Natural killer cell (primary cell): ENCODE results near the gene CCDC9. TPM values are rescaled to one million over a fixed set of nuclear protein-coding genes. Genes with fewer than 3 reads are reported as not detected.

Source experiments
- ATAC-seq, 3 donors: fragments of 150-1000 bp in 2 of 3; fragments of 200-7000 bp in 1 of 3; cut with Tn5 transposase; 1 replicate in 1 of 3; 2 replicates in 2 of 3; pipeline ENCODE4 v1.10.0; 2021; ENCODE audit warnings: mild to moderate bottlenecking in 2 of 3, moderate library complexity in 2 of 3
- DNase-seq, 2 donors: peaks; one replicate each; pipeline versions ENCODE4 v3.0.0 to v3.0.0-alpha.2; 2013 to 2021; ENCODE audit warnings: mixed read lengths in 1 of 2
- H3K27ac ChIP-seq: one replicate; pipeline ENCODE4 v1.5.1; 2013; ENCODE audit warnings: mild to moderate bottlenecking, low read length
- H3K27me3 ChIP-seq: one replicate; pipeline ENCODE4 v1.6.1; 2013; ENCODE audit warnings: low read length; ENCODE audit not compliant: control insufficient read depth, insufficient read depth
- H3K36me3 ChIP-seq: one replicate; pipeline ENCODE4 v1.6.1; 2013; ENCODE audit warnings: low read length; ENCODE audit not compliant: control insufficient read depth, insufficient read depth
- H3K4me1 ChIP-seq: one replicate; pipeline ENCODE4 v1.6.1; 2013; ENCODE audit warnings: low read length; ENCODE audit not compliant: control insufficient read depth, insufficient read depth
- H3K4me3 ChIP-seq: one replicate; pipeline ENCODE4 v1.5.1; 2013; ENCODE audit warnings: low read length
- H3K9me3 ChIP-seq: one replicate; pipeline ENCODE4 v1.6.1; 2013; ENCODE audit warnings: low read length; ENCODE audit not compliant: control insufficient read depth, insufficient read depth
- H3K27ac Mint-ChIP-seq, 2 donors: one replicate each; pipeline ENCODE4 v1.8.0; 2022; ENCODE audit warnings: mild to moderate bottlenecking in 2 of 2, mixed read lengths in 2 of 2, moderate library complexity in 1 of 2
- H3K27me3 Mint-ChIP-seq, 2 donors: one replicate each; pipeline ENCODE4 v1.8.0; 2022; ENCODE audit warnings: low read depth in 2 of 2, mixed read lengths in 2 of 2
- H3K36me3 Mint-ChIP-seq: one replicate; pipeline ENCODE4 v1.8.0; 2022; ENCODE audit warnings: mixed read lengths
- H3K4me1 Mint-ChIP-seq, 2 donors: one replicate each; pipeline ENCODE4 v1.8.0; 2022; ENCODE audit warnings: mixed read lengths in 2 of 2
- H3K4me3 Mint-ChIP-seq: one replicate; pipeline ENCODE4 v1.8.0; 2022; ENCODE audit warnings: mild to moderate bottlenecking, moderate library complexity, mixed read lengths
- H3K9me3 Mint-ChIP-seq, 2 donors: one replicate each; pipeline ENCODE4 v1.8.0; 2022; ENCODE audit warnings: mixed read lengths in 2 of 2
- WGBS: methylation state at CpG from one replicate; pipeline ENCODE4 v1.1.7; 2013; ENCODE audit warnings: missing lambda C conversion rate; ENCODE audit not compliant: insufficient coverage; 5-methylcytosine and 5-hydroxymethylcytosine counted together
- intact Hi-C: fragments of 100-400 bp; cut with micrococcal nuclease; formaldehyde crosslinking; loops from one replicate; pipeline ENCODE4 v1.14.2; 2022
- total RNA-seq, 4 donors: library from RNA; stranded (reverse); fragments of 120-200 nt in 1 of 4; gene quantifications; one replicate each; pipeline versions ENCODE4 v1.2.3 to v1.2.4, GENCODE V29; 2013 to 2022
- TF ChIP-seq, protein P1 (sequence below): fragments of 200-600 bp; IDR thresholded peaks from one replicate; pipeline ENCODE4 v1.8.0; 2022; ENCODE audit warnings: antibody characterized with exemption

The CCDC9 gene
- total RNA-seq, 3 donors from 2014 or later (not counting 1 experiment from before 2014, with no cell fraction given): 49.6 to 55.8 (median 55.4) TPM

DNA sequence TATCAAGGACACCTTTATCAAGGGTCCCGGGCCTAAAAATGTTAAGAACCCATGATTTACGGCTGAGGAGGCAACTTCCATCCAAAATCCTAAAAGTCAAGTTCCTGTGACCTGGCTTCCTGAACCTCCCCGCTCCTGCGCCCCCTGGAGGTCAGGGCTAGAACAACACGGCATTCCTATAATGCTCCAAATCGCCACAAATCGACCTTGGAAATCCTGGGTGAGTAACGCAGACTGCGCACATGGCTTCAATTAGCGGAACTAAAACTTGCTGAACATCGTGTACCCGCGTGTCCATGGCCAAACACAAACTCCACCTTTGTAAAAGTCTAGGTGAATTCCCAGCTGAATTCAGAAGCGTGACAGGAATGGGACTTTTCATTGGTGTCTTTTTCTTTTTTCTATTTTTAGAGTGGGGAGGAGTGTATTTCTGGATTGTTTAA, 49.0 kb downstream of the CCDC9 start:
- 4% methylated on average over 13 of the region's 14 CpGs for WGBS
- intact Hi-C loops: no loop called here
- DNase-seq (peak; percentile 48 to 76), ATAC-seq (peak; percentile 58 to 68 (median 61))
- Mint-ChIP-seq H3K36me3 (no peaks in the 10 kb centered on the region), H3K9me3 (no peaks in the 10 kb centered on the region), H3K27me3 (peaks cover 17 to 27% of the 10 kb centered on the region in 2 donors), H3K4me1 (peaks cover 15 to 16% of the 10 kb centered on the region in 2 donors), H3K27ac (no peak overlapping the region), H3K4me3 (no peak overlapping the region)
- Histone ChIP-seq H3K27ac (no peak overlapping the region), H3K9me3 (no peaks in the 10 kb centered on the region), H3K36me3 (no peaks in the 10 kb centered on the region), H3K27me3 (no peaks in the 10 kb centered on the region), H3K4me1 (peaks cover 21% of the 10 kb centered on the region), H3K4me3 (no peak overlapping the region)
- TF ChIP-seq, protein P1, sequence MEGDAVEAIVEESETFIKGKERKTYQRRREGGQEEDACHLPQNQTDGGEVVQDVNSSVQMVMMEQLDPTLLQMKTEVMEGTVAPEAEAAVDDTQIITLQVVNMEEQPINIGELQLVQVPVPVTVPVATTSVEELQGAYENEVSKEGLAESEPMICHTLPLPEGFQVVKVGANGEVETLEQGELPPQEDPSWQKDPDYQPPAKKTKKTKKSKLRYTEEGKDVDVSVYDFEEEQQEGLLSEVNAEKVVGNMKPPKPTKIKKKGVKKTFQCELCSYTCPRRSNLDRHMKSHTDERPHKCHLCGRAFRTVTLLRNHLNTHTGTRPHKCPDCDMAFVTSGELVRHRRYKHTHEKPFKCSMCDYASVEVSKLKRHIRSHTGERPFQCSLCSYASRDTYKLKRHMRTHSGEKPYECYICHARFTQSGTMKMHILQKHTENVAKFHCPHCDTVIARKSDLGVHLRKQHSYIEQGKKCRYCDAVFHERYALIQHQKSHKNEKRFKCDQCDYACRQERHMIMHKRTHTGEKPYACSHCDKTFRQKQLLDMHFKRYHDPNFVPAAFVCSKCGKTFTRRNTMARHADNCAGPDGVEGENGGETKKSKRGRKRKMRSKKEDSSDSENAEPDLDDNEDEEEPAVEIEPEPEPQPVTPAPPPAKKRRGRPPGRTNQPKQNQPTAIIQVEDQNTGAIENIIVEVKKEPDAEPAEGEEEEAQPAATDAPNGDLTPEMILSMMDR: peak; percentile 94

DNA sequence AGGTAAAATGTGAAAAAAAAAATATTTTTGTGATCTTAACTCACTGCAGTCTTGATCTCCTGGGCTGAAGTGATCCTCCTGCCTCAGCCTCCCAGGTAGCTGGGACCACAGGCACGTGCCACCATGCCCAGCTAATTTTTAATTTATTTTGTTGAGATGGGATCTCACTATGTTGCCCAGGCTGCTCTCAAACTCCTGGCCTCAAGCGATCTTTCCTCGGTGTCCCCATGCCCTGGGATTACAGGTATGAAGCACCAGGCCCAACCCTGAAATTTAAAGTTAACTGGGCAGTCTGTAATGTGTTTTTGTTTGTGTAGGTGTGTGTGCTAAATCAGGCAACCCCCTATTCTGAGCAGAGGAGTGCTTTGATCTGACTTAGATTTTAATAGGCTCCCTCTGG, 50.0 kb downstream of the CCDC9 start:
- 80% methylated on average over 3 of the region's 3 CpGs for WGBS
- Histone ChIP-seq H3K36me3 (no peaks in the 10 kb centered on the region), H3K4me3 (no peak overlapping the region), H3K27ac (no peak overlapping the region), H3K4me1 (peaks cover 14% of the 10 kb centered on the region), H3K9me3 (no peaks in the 10 kb centered on the region), H3K27me3 (no peaks in the 10 kb centered on the region)
- no peak overlapping the region for H3K27ac Mint-ChIP-seq
- ATAC-seq (no peak), DNase-seq (no peak)
- peaks cover 7 to 11% of the 10 kb centered on the region in 2 donors for H3K4me1 Mint-ChIP-seq
- peaks cover 17 to 36% of the 10 kb centered on the region in 2 donors for H3K27me3 Mint-ChIP-seq
- H3K4me3 Mint-ChIP-seq: no peak overlapping the region
- TF ChIP-seq, protein P1: no peak
- H3K9me3 Mint-ChIP-seq: no peaks in the 10 kb centered on the region
- no peaks in the 10 kb centered on the region for H3K36me3 Mint-ChIP-seq
- intact Hi-C loops: no loop called here

- H3K4me1 ChIP-seq: peaks cover 8% of the 10 kb centered on the region
- H3K36me3 Mint-ChIP-seq: no peaks in the 10 kb centered on the region
- intact Hi-C loops: no loop called here
Observed at GRCh38 chr19:47309038-47309437, 52.7 kb downstream of the CCDC9 start.

More at GRCh38 chr19:47309038-47309437, 52.7 kb downstream of the CCDC9 start:
- no peak for ATAC-seq
- peaks cover 1 to 7% of the 10 kb centered on the region in 2 donors for H3K4me1 Mint-ChIP-seq
- H3K9me3 ChIP-seq: no peaks in the 10 kb centered on the region
- 89% methylated on average over 8 of the region's 8 CpGs for WGBS
- DNase-seq: no peak
- H3K27ac ChIP-seq: no peak overlapping the region
- H3K4me3 ChIP-seq: no peak overlapping the region
- no peaks in the 10 kb centered on the region for H3K27me3 ChIP-seq
- H3K27ac Mint-ChIP-seq: no peak overlapping the region
- TF ChIP-seq, protein P1: no peak
- H3K36me3 ChIP-seq: no peaks in the 10 kb centered on the region
- no peak overlapping the region for H3K4me3 Mint-ChIP-seq
- no peaks in the 10 kb centered on the region for H3K9me3 Mint-ChIP-seq
- H3K27me3 Mint-ChIP-seq: peaks cover 19 to 37% of the 10 kb centered on the region in 2 donors
